T-helper 1 cell treated with Interleukin-12 subunit alpha and Interleukin-12 subunit beta and Interleukin-4 antibody, amounts not matched to agents 30 μg/mL and 1 μg/mL, for 36 hours (primary cell): ENCODE results near the gene NOL3.

Experiments used
- H3K27ac Mint-ChIP-seq: one replicate; pipeline ENCODE4 v1.8.0; 2021; ENCODE audit warnings: mild to moderate bottlenecking, mixed read lengths
- H3K27me3 Mint-ChIP-seq: one replicate; pipeline ENCODE4 v1.8.0; 2021; ENCODE audit warnings: low read depth, mixed read lengths
- H3K36me3 Mint-ChIP-seq: one replicate; pipeline ENCODE4 v1.8.0; 2021; ENCODE audit warnings: low read depth, mixed read lengths
- H3K4me1 Mint-ChIP-seq: one replicate; pipeline ENCODE4 v1.8.0; 2021; ENCODE audit warnings: low read depth, mixed read lengths
- H3K4me3 Mint-ChIP-seq: one replicate; pipeline ENCODE4 v1.8.0; 2021; ENCODE audit warnings: mild to moderate bottlenecking, moderate library complexity, mixed read lengths
- H3K9me3 Mint-ChIP-seq: one replicate; pipeline ENCODE4 v1.8.0; 2021; ENCODE audit warnings: mixed read lengths

NOL3 gene

DNA sequence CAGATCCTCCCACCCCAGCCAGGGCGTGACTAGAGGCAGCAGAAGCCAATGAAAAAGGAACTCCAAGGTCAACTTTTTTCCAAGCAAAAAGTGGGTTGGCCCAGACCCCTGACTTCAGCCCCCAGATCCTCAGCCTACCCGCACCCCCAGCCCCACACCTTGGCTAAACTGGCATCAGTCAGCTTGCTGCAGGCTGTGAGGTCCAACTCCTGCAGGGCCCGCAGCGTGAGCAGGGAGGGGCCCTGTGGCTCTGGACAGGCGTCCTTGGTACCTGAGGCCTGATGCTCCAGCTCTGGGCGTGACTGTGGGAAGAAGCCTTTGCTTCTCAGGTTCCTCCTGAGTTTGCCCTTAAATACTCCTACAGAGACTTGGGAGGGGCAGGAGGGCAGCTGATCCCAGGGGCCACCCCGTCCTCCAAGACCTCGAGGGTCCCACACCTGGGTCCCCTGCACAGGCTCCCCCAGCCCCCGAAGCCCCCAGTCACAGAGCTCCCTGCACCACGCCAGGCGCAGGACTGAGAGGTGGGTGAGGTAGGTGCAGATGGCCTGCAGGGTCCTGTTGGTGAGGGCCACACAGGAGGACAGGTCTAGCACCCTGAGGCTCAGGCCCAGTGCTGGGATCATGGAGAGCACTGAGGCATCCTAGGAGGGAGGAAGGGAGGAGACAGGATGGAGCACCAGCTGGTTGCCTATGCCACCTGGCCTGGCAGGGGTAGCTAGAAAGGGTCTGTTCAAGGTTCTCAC is 38.0 kb downstream of the NOL3 start:
- Mint-ChIP-seq H3K4me1 (no peaks in the 10 kb centered on the region), H3K27ac (no peak overlapping the region), H3K27me3 (no peaks in the 10 kb centered on the region), H3K9me3 (no peaks in the 10 kb centered on the region), H3K36me3 (peaks cover 3% of the 10 kb centered on the region), H3K4me3 (no peak overlapping the region)

DNA sequence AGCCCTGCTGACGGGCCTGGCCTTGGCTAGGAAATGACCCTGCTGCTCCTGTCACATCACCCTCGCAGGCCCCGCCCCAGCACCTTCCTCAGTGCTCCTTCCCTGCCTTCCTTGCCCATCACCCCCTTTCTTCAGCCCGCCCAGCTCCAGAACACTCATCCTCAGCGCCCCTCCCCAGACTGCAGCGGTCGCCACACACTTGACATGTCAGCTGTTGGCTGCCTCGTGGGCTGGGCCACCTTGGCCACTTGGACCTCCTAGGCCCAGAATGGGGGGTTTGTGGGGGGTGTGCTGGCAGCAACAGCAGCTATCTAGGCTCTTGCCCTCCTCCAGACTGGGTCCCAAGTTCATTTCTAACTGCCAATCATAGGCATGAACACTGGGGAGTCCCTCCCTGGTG is 39.2 kb downstream of the NOL3 start:
- Mint-ChIP-seq H3K4me3 (no peak overlapping the region), H3K27ac (no peak overlapping the region), H3K4me1 (no peaks in the 10 kb centered on the region), H3K36me3 (peaks cover 3% of the 10 kb centered on the region), H3K9me3 (no peaks in the 10 kb centered on the region), H3K27me3 (no peaks in the 10 kb centered on the region)

DNA sequence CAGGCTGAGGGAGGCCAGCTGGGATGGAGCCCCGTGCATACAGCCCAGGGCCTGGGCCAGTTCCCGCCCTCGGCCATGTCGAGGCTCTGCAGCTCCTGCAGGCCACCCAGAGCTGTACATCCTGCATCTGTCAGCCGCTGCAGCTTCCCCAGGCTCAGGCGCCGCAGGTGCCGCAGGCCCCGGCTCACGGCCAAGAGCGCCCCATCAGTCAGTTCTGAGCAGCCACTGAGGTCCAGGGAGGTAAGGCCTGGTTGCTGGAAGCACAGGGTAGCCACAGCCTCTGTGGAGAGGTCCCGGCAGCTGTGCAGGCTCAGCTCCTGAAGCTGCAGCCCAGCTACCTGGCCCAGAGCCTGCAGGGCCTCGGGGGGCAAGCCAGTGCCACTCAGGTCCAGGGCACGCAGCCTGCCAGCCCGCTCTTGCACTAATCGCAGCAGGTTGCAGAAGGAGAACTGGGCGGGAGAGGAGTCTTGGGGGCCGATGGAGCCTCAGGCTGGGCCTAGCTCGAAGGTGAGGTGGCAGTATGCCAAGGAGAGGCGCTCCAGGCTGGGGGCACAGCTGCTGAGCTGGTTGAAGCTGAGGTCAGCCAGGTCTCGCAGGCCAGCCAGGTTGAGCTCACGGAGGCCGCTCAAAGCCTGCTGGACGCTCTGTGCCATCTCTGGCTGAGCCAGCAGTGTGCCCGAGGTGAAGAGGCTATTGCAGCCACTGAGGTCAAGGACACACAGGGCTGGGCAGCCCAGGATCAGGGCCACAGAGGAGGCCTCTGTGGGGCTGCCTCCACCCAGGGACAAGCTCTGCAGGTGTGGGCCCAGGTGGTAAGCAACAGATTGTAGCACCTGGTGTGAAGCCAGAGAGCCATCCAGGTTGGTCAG is 40.0 kb downstream of the NOL3 start:
- Mint-ChIP-seq H3K4me1 (no peaks in the 10 kb centered on the region), H3K4me3 (no peak overlapping the region), H3K27me3 (no peaks in the 10 kb centered on the region), H3K9me3 (no peaks in the 10 kb centered on the region), H3K36me3 (peaks cover 3% of the 10 kb centered on the region), H3K27ac (no peak overlapping the region)

DNA sequence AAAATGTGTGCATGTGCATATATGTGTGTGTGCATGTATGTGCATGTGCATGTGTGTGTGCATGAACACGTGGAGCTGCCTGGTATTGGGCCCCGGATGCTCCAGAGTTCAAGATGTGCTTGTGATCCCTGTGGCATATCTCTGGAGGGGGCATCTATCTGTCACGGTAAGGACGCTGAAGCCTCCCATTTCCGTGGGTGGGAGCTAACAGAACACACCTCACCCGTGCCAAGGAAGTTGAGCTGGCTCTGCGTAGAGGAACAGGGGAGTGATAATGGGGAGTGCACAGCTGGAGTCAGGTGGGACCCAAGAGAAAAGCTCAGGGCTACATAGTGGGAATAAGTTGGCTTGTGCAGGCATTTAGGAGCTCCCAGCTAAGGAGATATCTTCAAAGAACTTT is 41.3 kb downstream of the NOL3 start:
- Mint-ChIP-seq H3K4me3 (no peak overlapping the region), H3K4me1 (peaks cover 4% of the 10 kb centered on the region), H3K27me3 (no peaks in the 10 kb centered on the region), H3K27ac (no peak overlapping the region), H3K9me3 (no peaks in the 10 kb centered on the region), H3K36me3 (peaks cover 3% of the 10 kb centered on the region)

DNA sequence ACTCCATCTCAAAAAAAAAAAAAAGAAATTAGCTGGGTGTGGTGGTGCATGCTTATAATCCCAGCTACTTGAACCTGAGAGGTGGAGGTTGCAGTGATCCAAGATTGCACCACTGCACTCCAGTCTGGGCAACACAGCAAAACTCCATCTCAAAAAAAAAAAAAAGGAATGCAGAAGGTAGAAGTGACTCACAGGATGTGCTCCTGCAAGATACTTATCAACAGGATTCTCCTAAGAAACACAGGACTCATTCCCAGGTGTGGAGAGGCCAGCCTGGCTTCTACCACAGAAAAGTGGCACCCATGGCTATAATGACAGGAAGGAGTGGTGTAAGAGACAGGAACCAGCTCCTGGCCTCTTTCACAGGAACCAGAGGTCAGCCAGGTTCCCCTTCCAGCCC is 42.4 kb downstream of the NOL3 start:
- Mint-ChIP-seq H3K4me3 (no peak overlapping the region), H3K27ac (no peak overlapping the region), H3K27me3 (no peaks in the 10 kb centered on the region), H3K4me1 (peaks cover 15% of the 10 kb centered on the region), H3K9me3 (no peaks in the 10 kb centered on the region), H3K36me3 (no peaks in the 10 kb centered on the region)

DNA sequence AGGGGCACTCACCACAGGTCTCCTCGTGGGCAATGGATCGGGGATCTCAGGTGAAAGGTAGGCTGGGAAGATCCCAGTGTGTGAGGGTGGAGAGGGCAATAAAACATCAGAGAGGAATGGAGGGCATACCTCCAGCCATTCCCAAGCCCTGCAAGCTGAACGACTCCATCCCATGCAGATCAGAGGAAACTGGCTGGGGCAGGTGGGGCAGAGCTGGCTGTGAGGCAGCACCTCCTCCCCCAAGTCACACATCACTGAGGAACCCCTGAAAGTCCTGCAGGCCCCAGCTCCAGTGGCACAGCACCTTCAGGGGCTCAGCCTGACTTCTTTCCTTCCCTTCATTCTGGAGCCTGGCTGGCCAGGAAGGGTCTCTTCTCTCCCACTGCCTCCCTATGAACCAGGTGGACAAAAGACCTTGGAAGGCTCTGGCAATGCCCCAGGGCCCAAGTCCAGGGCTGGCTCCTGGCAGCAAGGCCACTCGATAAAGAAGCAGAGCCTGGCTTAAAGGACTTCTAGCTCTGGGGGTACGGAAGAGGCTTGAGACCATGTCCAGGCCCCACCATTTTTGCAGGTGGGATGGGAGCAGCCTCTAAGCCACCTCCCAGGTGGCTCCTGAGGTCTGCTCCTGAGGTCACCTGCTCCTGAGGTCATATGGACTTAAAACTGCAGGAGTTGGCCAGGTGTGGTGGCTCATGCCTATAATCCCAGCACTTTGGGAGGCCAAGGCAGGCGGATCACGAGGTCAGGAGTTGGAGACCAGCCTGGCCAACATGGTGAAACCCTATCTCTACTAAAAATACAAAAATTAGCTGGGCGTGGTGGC is 43.1 kb downstream of the NOL3 start:
- Mint-ChIP-seq H3K4me3 (no peak overlapping the region), H3K36me3 (no peaks in the 10 kb centered on the region), H3K9me3 (no peaks in the 10 kb centered on the region), H3K27ac (no peak overlapping the region), H3K4me1 (peaks cover 16% of the 10 kb centered on the region), H3K27me3 (no peaks in the 10 kb centered on the region)

DNA sequence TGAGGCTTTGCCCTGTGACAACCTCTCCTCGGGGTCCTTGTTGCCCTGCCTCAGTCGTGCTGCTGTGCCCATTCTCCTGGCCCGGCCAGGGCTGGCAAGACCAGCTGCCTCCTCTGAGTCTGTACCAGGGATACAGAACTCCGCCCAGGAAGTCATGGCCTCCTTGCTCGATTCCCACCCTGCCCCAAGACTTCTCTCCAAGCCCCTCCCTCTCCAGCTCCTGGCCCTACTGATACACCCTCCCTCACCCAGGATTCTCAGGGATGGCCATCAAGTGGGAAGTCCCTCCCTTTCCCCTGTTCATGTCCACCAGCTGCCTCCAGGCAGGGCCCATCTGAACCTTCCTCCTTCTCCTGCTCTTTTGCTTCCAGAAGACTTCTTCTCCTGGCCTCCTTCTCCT is 45.4 kb downstream of the NOL3 start:
- H3K9me3 Mint-ChIP-seq = no peaks in the 10 kb centered on the region
- H3K4me3 Mint-ChIP-seq = no peak overlapping the region
- H3K27ac Mint-ChIP-seq = peak overlapping the region; percentile 26
- H3K27me3 Mint-ChIP-seq = no peaks in the 10 kb centered on the region
- H3K36me3 Mint-ChIP-seq = no peaks in the 10 kb centered on the region
- peaks cover 16% of the 10 kb centered on the region for H3K4me1 Mint-ChIP-seq

DNA sequence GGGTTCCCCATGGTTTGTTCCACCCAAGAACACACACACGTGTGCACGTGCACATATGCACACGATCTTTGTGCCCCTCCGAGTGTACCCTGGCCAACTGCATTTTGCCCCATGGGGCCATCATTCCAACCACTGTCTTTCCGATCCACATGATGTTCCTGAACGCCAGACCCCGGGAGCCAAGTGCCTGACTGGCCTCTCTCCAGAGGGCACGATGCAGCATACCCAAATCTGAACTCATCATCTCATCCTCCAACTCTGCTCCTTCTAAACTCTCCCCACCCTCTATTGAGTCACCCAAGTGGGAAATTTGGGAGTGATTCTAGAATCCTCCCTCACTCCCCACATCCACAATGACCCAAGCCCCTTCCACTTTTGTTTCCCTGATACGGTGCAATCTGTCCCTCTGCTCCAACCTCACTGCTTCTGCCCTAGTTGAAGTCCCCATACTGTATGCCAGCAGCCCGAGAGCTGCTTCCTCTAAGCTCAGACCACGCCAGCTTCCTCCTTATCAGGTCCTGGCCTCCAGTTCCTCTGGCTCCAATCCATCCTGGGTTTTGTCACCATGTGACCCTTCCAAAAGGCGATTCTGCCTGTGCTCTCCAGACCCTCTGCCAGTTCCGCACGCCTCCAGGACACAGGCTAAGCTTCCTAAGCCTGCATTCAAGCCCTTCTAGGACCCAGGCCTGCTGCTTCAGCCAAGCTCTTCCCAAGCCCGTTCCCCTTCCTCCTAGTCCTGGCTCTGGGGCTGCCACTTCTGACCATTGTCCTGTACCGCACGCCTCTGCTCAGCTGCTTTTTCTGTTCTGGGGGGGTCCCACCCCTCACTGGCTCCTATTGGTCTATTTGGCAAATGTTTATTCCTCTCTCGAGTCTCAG is 46.5 kb downstream of the NOL3 start:
- no peaks in the 10 kb centered on the region for H3K9me3 Mint-ChIP-seq
- H3K27ac Mint-ChIP-seq = no peak overlapping the region
- no peaks in the 10 kb centered on the region for H3K36me3 Mint-ChIP-seq
- no peak overlapping the region for H3K4me3 Mint-ChIP-seq
- peaks cover 16% of the 10 kb centered on the region for H3K4me1 Mint-ChIP-seq
- H3K27me3 Mint-ChIP-seq = no peaks in the 10 kb centered on the region

DNA sequence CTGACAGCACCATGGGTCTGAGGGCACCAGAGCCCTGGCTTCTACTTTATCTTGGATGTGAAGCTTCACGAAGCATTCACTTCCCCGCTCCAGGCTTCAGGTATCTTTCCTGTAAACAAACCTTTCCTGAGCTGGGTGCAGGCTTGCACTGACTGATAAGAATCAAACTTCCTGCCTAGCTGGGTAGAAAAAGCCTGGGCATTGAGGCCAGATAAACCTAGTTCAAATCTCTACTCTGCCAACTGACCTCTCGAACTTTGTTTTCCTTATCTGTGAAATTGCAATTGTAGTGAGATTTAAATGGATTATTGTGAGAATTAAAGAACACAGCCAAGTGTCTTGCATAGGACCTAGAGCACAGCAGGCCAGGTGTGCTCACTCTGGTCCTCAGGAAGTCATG is 53.7 kb downstream of the NOL3 start:
- Mint-ChIP-seq H3K27me3 (no peaks in the 10 kb centered on the region), H3K27ac (peak overlapping the region; percentile 2), H3K9me3 (no peaks in the 10 kb centered on the region), H3K4me1 (peaks cover 44% of the 10 kb centered on the region), H3K4me3 (no peak overlapping the region), H3K36me3 (peaks cover 10% of the 10 kb centered on the region)
